K562 (cell line): Measurements from ENCODE around the gene CTXND1.

Source experiments
- NR2C2 ChIP-seq, 2 experiments: fragments of 200-800 bp in 1 of 2; sonication (Bioruptor generic) in 1 of 2; sonication (generic) in 1 of 2; formaldehyde crosslinking in 1 of 2; IDR thresholded peaks; 2 replicates each; pipeline versions ENCODE4 v1.6.1 to v1.8.0; 2016 to 2022; ENCODE audit warnings: mild to moderate bottlenecking in 1 of 2, missing compliant biosample characterization in 1 of 2, missing genetic modification characterization in 1 of 2, missing genetic modification reagents in 1 of 2
- RFX5 ChIP-seq: IDR thresholded peaks from 2 replicates; pipeline ENCODE4 v1.6.1; 2011; ENCODE audit warnings: low read depth, mild to moderate bottlenecking, improper control_type of control experiment, low read length

DNA sequence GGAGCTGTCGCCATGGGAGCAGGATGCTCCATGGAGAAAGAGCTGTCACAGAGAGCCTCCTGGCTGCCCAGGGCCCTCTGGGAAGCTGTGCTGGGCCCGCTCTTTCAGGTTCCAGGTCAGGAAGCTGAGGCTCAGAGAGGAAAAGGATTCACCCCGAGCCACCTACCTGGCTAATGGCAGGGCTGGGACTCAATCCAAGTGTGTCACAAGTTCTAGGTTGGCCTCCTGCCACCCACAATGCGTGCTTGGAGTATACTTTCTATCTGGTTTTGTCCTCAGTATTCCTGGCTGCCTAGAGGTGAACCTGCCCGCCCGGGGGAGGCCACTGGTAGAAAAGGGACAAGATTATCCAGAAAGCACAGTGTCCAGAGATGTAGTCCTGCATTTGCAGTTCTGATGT lies 75.6 kb downstream of the CTXND1 start:
- no peak for TF ChIP-seq NR2C2 (CRISPR knock-in tag; IDR thresholded peaks at IDR 0.05)
- TF ChIP-seq NR2C2 (tag; IDR thresholded peaks at IDR 0.05): no peak
- no peak for TF ChIP-seq RFX5
